HG03521 (cell line): ENCODE measurements around the gene CENPO.

Experiments
- ATAC-seq: cut with Tn5 transposase; IDR thresholded peaks from one replicate; pipeline ENCODE4 v1.9.1; 2021; ENCODE audit warnings: mild to moderate bottlenecking, moderate library complexity; ENCODE audit not compliant: unreplicated experiment

Gene CENPO

DNA sequence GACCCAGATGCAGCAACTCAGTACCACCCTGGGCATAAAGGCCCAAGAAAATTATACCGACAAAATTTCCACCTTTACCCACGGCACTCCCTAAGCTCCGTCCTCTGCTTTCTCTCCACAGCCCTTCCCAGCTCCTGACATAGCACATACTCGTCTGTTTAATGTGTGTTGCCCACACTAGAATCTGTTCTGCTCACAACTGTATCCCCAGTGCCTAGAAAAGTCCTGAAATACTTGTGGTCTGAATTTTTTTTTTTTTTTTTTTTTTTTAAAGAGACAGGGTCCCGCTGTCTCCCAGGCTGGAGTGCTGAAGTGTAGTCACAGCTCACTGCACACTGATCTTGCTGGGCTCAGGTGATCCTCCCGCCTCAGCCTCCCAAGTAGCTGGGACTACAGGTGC is 64.5 kb downstream of the CENPO start:
- no peak for ATAC-seq

DNA sequence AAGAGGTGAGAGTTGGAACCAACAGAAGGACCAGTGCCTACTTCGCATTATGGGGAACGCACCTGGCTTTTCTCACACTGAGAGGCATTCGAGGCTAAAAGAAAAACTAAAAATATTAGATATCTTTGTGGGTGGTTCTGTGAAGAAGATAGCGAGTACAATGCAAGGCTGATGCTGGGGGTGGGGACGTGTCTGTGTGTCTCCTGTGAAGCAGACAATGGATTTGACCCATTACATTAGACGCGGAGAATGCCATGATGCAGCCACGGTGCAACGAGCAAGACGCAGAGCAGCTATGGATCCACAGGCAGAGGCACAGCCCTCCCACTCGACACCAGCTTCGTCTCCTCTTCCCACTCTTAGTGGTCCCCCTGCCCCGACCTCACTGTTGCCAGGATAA is 65.8 kb downstream of the CENPO start:
- ATAC-seq: no peak

DNA sequence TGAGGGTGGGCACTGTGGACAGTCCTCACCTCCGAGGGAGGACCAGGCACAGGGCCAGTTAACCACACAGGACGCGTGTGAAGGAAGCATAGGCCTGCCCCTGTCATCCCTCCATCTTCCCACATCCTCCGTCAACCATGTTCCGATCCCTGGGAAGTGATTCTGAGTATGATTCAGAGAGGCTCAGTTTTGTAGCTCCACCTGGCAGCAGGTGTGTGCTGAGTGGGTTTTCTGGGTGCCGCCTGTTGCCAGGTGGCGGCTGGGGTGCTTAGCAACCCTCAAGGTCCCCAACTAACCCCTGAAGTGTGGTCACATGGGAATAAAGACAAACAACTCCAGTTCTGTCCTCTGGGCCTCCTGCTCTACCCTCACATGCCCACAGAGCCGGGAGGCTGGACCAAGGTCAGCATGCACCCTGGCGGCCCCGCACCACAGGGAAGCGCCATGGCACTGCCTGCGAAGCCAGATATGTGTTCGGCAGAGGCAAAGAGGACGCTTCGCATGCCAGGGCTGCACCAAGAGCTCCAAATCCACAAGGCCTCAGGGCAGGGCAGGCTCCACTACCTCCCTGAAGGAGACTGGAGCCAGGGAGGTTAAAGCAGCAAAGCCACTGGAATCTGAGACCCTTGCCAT is 66.9 kb downstream of the CENPO start:
- ATAC-seq: no peak

DNA sequence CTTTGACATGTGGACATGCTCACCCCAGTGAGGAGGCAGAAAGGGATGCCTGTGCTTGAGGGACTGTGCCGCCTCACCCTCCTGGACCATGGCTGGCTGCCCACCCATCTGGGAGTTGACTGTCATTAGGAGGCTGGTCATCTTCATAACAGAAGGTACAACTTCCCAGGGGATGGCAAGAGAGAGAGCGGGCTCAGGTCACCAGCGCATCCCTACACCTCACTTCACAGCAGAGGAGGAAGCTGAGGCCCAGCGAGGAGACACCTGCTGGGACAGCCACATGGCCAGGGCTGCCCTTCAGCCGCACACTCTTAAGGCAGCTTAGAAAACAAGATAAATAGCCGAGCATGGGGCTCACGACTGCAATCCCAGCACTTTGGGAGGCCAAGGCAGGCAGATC is 67.4 kb downstream of the CENPO start:
- ATAC-seq: no peak

DNA sequence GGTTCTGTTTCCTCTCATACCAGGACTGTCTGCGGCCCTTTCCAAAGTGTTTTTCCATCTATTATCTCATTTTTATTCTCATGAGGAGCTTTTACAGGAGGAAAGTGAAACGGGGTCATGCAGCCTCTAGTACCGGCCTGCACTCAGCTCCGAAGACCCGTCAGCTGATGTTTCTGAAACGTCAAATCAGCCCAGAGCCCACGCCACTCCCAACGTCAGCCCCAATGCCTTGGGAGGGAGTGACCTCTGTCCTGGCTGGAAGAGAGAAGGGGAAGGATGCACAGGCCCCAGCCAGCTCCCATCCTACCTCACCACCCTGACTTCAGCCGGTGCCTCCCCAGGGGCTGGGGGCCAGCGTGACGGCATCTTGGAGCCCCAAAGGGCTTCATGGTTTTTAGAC is 68.3 kb downstream of the CENPO start:
- no peak for ATAC-seq

DNA sequence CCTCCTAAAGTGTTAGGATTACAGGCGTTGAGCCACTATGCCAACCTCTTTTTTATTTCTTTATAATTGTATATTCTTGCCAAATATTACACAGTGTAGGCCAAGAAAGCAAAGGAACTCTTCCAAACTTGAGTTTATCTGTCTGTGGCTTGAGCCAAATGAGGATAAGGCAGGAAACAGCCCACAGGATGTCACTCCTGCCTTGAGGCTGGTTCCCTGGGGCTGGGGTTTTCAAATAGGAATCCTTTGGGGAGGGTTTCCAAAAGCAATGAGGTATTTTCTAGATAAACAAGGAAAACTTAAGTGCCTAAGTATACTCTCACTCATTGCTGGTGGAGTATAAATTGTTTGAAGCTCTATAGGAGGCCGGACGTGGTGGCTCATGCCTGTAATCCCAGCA is 70.4 kb downstream of the CENPO start:
- no peak for ATAC-seq

DNA sequence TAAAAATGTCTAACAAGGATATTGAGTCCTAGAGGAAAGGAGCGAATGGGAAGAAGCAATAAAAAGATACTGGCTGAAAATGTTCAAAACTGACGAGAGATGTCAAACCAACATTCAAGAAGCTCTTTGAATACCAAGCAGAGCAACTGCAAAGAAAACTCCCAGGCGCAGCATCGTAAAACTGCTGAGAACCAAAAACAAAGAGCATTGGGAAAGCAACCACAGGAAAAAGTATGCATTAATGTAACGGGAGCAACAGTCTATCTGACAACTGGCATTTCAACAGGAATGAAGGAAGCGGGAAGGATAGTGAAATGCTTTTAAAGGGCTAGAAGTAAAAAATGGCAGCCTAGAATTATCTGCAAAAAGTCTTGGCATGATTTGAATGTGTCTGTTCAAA is 73.7 kb downstream of the CENPO start:
- no peak for ATAC-seq

DNA sequence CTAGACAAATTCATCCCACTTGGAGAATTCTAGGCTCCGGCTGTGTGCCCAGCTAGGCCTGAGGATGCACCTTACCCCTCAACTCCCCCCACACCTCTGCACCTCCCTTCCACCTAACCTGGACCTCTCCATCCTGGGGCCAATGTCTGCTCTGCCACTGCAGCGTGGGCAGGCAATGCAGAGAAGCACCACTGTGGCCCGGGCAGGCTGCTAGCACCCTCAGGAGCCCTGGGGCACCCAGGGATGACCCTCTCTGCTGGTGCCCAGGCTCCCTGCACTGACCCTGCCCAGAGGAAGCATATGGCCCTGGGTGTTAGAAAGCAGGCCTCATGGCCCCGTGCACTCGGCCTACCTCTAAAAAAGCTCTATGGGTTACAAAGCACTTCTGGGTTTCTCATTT is 77.2 kb downstream of the CENPO start:
- no peak for ATAC-seq

DNA sequence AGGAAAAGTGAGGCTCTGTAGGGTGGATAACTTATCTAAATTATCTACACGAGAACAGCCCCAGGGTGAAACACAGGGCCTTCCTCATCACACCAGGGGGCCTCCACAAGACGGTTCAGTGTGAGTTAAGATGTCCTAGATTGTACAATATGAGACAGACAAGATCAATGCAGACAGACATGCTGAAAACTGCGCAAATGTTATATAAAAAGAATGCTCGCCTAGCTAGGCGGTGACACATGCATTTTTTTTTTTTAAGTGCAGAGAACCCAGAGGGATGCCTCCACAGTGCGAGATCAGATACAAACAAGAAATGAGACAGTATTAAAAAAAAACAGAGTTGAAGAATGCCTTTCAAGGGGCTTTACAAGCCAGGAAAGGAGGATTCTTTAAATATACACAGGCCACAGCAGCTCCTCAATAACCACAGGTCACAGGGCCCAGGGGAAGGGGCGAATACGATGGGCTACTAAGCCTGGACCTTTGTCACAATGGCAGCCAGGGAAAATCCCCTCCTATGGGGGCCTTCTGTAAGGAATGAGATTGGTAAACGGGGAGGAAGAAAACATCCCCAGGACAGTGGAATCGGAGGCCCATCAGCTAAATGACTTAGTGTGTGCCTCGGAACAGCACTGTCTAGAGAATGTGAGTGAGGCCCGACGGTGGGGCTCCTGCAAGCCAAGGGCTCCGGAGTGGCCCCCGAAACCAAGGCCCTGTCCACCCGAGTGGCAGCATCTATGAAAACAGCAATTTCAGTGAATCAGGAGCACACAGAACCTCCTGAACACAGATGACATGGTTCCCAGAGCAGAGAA is 77.9 kb downstream of the CENPO start:
- ATAC-seq: no peak

DNA sequence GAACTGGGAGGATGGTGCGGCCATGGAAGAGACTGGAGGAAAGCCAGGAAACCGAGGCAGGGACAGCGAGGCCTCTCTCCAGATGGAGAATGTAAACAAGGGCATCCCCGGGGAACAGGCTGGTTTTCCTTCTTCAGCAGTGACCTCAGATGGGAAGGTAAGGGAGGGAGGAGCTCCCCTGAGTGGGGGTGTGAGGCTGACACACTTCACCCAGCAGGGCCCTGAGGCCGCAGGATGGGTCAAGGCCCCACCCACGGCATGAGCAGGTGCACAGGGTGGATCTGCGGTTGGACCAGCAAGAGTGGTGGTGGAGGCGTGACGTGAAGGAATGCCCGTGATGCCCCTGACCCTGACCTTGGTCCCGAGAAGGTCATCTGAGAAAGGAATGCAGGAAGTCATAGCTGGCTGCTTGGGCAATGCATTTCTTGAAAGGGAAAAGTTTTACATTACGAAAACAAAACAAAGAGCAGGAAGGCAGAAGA is 78.7 kb downstream of the CENPO start:
- no peak for ATAC-seq
